HG03095 (cell line): ENCODE results near the gene ZNF530.
A peak's percentile ranks its signal among the peaks of the same experiment; 100 is the strongest.

ENCODE experiments used
- ATAC-seq: cut with Tn5 transposase; IDR thresholded peaks from one replicate; pipeline ENCODE4 v1.9.1; 2021; ENCODE audit warnings: moderate library complexity; ENCODE audit not compliant: unreplicated experiment

The ZNF530 gene

DNA sequence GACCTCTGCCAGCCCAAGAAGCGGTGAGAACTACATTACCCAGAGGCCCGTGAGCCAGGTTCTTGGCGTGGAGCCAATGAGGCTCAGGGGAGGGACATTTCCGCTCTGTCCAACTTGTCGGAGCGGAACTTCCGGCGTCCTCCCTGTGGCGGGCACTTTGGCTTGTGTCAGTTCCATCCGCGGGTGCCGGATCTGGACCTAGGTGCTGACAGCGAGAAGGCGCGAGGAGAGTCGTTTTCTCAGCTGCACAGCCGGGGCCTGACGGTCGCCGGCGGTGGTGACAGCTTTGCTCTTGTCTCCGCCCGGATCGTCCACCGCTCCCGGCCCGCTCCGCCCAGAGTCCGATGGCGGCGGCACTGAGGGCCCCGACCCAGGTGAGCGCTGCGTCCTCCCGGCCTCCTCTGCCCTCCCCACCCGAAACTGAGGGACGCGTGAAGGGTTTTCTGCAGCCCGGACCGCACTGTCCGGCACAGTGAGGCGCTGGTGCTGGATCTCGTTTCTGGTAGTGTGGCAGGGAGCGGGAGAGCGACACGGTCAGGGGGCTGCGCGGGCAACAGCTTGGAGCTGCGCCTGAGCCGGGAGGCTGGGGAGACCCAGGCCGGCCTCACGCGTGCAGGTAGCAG lies at the start of gene ZNF530:
TSS of gene ZNF530 (plus strand) at position 125 of the 623 bp plus-strand sequence. CDS start 4,461 bp downstream, outside the sequence.
- ATAC-seq: peak; percentile 88

DNA sequence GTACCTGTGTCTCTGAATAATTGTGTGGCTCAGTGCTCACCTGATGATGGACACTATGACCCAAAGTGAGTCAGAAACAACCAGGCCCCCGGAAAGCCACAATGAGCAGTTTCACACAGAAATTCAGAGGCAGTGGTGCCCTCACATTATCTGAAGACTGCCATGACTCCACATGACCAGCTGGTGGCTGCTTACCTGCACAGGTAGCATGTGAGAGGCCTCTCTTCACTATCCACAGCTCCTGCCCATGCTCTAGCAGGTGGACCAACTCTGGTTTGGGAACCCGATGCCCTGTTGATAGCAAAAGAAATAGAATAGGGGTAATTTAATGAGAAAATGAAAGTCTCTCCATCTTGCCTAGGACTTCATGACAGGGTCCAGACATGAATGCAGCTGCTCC lies 47.3 kb upstream of the ZNF530 start:
- ATAC-seq: no peak

DNA sequence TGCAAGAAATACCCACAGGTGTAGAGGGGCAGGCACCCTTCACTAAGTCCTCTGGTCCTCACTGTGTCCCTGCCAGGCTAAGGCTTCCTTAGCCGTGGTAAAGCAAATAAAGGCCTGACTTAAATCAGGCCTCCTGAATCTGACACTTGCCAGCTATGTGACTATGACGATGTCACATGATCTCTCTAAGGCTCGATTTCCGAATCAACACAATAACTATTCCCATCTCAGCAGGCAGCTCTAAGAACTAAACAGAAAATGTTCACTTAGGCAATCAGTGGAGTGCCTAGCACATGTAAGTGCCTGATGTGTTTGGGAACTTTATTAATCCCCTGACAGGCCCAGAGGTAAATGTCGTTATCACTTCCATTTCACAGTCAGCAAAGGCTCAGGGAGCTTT lies 42.0 kb upstream of the ZNF530 start:
- no peak for ATAC-seq

DNA sequence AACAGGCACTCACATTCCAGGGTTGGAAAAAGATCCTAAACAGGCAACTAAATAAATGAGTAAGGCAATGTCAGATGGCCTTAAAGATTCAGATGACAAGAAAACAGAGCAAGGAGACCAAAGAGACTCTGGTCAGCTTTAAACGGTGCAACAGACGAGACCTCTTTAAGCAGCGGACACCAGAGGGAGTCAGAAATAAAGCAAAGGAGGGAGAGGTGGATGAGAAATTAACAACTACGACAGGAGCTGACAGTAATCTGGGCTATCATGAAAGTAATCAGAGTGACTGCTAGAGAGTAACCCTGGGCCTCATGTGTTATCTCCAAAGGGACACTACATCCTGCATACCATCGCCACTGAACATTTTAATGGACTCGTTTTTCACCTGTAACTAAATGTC lies 41.2 kb upstream of the ZNF530 start:
- no peak for ATAC-seq

DNA sequence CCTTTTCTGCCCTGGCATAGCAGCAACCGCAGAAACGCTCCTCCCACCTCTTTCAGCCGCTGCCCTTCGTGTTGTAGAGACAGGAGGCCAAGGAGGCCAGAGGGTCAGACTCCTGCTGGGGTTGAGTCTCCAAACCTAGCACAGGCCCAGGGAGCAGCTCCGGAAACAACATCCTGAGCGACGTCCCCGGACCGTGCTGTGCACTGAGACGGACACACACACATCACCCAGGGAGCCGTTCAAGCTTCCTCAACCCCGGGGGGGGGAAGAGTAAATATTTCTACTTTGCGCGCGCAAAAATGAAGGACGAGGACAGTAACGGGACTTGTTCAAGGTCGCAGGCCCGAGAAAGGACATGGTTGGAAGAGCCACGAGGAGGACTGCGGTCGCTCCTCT lies 40.7 kb upstream of the ZNF530 start:
- ATAC-seq: no peak

DNA sequence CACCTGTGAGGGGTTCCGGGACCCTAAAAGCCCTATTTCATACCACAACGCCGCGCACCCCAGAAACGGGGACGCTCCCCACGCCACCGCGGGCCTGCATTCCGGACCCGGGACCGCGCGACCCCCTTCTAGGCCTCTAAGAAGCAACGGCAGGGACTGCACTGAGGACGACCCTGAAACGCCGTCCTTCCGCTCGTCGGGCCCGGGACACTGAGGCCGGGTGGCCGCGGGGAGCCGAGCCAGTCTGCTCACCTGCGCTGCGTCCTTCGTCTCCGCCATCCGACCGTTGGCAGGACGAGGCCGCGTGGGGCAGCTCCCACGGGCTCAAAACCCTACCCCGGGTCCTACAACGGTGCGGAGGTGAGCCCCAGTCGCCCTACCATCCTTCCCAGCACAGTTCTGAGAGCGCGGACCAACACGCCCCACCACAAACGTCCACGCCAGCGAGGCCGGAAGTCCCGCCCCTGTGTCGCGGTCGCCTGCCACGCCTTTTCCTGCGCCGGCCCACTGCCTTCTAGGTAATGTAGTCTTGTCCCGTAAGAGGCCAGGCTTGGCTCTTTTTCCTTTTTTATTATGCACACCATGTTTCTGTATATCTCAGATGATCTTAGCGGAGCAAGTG lies 40.2 kb upstream of the ZNF530 start, which contains the start of gene ZNF550:
TSS of gene ZNF550 (minus strand) at position 460 of the 622 bp plus-strand sequence. CDS start at position 279, 181 bp downstream.
- peak; percentile 93 for ATAC-seq

DNA sequence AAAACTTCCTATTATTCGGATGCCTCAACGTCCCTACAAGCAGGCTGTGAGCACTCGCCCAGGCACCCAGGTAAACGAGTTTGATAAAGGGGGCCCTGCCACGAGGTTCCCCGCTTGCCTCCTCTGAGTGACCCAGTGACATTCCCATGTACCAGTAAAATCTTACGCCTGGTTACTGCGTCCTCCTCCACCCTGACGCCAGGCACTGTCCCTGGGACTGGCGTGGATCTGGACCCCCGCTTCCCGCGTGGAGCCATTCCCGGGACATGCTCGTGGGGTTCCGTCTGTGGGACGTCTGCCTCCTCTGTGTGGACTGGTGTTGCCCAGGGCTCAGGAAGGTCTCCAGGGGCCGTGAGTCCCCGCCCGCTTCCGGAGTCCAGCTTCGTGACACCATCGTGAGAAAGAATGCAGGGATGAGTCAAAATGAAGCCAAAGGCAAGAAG lies 39.6 kb upstream of the ZNF530 start:
- ATAC-seq: no peak

DNA sequence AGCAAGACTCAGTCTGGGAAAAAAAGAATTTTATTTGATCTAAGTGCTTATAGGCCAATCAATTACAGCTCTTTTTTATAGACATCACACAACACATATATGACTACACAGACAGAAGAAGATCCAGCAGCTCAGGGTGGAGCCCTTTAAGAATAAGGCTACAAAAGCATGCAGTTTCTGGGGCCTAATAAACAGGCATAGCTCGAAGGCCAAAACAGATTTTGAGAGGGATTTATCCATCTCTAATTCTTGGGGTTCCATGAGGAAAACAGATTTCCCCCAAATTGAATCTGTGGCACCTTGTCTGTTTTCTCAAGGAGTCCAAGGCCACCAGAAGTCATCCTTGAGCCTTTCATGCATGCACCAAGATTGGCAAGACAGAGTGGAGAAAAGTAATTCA lies 36.1 kb upstream of the ZNF530 start:
- no peak for ATAC-seq

DNA sequence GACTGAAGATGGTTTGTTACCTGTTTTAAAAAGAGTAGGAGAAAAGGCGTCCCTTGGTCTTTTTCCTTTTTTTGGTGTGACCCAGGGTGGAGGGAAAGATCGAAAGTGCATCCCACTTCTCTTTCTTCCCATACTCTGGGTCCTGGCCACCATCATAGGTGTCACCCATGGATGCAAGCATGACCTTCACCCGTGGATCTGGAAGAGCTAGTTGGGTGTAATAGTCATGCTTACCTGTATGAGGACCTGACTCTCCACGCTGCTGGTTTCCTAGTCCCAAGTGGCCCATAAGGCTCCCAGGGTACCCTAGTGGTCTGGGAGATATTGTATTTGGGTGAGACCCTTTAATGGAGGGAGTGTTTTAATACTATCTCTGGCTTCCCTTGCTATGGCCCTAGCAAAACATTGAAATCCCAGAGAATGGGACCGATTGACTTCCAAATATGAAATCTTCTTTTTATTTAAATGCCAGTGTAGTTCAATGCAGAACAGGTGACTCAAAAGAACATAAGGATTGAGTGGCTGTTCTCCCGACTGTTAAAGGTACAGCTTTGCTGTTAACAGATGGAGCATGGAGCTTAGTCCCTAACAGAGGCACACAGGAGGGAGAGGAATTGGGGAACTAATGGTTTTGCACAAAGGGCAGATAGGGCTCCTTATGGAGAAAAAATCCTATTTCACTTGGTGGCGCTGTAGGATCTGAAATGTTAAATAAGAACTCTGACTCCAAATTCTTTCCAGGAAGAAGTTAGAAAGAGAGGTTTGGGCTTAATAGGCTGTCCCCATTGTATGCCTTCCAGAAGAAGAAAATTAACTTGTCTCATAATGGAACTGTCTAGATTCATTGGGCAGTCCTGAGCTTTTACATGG lies 33.1 kb upstream of the ZNF530 start:
- ATAC-seq: no peak

DNA sequence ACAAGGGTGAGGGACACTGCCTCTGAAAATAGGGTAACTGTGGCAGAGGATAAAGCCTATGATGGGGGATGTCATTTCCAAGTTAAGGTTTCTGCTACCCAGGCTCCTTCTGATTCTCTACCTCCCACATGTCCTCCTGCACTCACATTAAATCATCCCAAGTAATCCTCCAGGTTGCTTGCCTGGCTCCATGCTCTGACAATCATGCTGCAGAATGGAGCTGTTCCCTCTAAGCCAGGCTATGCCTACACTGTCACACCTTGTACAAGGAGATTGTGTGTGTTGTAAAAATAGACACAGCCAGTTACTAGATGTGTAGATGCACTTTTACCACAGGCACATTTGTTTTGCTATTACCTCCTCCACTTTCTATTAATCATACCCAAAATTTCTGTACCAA lies 29.0 kb upstream of the ZNF530 start:
- no peak for ATAC-seq

DNA sequence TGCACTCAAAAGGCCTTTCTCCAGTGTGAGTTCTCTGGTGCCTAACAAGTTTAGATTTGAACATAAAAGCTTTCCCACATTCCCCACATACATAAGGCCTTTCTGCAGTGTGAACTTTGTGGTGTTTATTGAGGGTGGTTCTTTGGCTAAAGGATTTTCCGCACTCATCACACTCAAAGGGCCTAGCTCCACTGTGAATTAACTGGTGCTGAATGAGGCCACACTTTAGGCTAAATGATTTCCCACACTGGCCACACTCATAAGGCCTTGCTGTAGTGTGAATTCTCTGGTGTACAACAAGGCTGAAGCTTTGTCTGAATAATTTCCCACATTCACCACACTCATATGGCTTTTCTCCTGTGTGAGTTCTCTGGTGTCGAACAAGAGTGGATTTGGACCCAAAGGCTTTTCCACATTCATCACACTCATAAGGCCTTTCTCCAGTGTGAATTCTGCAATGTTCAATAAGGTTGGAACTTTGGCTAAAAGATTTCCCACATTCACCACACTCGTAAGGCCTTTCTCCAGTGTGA lies 27.2 kb upstream of the ZNF530 start:
- no peak for ATAC-seq

DNA sequence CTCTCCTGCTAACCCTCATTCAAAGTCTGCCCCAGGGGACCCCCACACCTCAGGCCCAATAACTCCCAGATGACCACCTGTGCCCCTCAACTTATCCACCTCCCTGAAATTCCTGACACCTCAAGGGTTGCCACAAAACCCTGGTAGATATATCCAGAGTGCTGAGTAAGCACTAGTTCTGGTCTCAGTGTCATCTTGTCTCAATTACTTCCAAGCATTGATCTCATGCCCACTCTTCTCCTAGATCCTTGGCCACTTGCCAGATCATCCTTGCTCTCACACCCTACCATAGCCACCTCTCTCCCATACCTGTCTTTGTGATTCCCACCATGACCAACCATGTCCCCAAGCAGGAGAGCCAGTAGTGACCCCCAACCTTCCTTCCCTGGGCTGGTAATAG lies 23.0 kb upstream of the ZNF530 start:
- no peak for ATAC-seq

DNA sequence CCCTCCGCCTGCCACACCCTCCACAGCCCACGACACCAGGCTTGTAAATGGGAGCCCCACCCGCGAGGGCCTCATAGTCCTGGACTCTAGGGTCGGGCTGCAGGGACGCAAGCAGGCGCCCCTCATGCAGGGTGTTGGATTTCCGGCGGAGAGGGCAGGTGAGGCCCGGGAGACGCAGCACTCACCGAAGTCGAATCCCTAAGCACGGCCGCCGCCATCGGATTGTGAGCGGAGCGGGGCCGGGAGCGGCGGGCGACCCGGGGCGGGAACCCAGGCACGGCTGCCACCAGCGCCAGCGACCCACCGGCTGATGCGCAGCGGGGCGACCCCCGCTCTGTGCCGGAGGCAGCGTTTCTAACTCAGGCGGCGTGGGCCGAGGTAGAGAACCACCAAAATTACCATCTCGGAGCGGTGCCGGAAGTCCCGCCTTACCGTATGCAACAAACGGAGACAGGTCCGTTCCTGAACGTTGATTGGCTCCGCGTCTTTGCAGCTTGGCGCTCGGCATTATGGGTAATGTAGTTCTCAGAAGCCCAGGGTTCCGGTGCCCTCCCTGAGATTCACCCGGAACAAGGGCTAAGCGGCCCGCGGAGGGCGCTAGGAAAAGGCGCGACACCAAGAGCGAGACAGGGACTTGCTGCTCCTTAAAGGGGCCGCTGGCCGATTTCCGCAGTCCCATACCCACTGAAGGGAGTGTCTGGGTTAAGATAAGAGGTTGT lies 21.0 kb upstream of the ZNF530 start, which contains the start of gene ZNF416:
TSS of gene ZNF416 (minus strand) at position 425 of the 719 bp plus-strand sequence. CDS start at position 218, 207 bp downstream.
- peak; percentile 85 for ATAC-seq

DNA sequence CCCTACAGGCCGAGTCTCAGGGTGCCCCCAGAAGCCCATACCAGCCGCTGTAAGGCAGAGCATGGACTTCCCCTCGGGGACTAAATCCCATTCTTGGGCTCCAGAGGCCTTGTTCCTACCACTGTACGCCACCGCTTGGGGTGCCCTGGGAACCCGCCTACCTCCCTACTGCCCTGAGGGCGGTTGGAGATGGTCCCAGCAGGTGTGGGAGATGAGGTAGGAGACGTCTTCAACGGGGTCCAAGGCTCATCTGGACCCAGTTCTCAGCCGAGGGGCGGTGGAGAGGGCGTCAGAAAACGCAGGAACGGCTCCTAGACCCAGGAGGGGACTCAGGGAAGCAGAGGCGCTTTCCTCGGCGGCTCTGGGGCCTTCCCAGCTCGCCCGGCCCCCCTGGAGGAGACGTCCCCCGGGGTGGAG lies 16.6 kb upstream of the ZNF530 start:
- no peak for ATAC-seq

DNA sequence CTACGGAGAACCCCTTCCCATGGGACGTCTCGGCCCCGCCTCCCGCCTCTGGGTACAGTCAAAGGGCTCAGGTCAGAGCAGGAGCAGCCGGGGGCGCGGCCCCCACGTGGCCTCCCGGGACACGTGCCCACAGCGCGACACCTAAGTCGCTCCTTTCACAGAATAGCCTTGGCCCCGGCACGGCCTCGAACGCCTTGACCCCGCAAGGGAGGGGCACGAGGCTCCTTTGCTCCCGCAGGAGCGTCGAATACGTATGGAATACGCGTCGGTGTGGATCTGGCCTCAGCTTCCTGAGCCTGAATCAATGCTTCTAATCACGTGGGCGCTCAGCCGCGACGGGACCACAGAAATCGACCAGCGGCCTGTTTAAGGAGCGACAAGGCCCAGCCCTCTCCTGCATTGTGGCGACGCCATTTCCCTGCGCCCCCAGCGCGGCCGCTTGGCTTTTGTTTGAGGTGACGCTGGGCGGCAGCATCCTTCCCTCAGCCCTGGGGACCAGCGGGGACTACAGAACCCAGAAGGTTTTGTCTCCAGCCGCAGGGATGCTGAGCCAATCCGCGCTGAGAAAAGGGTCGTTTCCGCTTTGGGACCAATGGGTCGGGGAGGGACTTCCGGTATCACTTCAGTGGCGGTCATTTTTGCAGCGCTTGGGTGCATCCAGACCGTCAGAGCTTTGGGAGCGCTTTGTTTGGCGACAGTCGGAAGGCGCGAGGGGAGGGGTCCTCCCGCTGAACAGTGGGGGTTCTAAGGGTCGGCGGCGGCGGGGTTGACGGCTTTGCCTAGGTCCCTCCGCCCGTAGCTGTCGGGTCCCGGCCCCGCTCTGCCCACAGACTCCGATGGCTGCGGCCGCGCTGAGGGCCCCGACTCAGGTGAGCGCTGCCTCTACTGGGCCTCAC lies 15.9 kb upstream of the ZNF530 start, which contains the start of gene ZIK1:
TSS of gene ZIK1 (plus strand) at position 625 of the 896 bp plus-strand sequence. CDS start at position 837, 212 bp downstream.
- ATAC-seq: peak; percentile 75

DNA sequence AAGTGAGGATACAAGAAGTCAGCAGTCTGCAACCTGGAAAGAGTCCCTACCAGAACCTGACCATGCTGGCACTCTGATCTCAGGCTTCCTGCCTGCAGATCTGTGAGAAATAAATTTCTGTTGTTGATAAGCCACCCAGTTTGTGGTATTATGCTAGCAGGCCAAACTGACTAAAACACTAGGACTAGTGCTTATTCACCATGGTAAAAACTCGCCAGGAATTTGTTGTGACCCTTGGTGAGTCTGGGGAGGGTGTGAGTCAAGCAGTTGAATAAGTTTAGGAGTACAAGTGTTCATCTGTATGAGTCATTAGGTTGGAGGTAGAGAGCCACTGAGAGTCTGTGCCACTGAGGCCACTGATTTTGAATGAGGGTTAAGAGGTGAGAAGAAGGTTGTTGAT lies 12.2 kb upstream of the ZNF530 start:
- no peak for ATAC-seq

DNA sequence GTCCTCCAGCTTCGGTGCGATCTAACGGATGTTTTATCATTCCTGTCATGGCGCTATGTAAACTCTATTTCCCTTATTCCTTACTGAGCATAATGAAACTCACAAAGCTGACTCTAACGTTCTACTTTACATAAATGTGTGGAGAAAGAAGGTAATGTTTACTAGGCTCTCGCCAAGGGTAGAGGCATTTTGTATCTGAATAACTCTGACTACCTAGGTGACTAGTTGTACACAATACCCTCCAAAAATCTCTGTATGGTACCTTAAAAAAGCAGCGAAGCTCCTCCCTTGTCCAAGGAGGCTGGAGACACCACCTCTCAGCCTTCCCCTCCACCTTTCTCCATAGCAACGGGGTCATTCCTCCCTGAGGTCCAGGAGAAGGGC lies 316 bp upstream of the ZNF530 start:
- peak; percentile 24 for ATAC-seq

DNA sequence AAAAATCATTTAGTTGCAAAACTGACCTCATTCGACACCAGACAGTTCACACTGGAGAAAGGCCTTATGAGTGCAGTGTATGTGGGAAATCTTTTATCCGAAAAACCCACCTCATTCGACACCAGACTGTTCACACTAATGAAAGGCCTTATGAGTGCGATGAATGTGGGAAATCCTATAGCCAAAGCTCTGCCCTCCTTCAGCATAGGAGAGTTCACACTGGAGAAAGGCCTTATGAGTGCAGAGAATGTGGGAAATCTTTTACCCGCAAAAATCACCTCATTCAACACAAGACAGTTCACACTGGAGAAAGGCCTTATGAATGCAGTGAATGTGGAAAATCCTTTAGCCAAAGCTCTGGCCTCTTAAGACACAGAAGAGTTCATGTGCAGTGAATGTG lies 7.2 kb downstream of the ZNF530 start:
- ATAC-seq: no peak

DNA sequence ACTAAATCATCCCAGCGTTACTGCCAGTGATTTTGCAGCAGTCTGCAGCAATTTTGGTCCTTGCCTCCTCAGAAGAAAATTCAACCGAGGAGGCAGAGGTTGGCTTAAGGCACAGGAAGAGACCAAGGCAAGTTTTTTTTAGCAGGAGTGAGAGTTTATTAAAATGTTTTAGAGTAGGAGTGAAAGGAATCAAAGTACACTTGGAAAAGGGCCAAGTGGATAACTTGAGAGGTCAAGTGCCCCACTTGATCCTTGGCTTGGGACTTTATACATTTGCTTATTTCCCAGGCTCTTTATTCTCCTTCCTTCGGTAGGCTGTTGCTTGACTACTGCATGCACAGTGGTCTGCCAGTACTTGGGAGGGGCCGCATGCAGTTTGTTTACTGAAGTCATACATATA lies 11.4 kb downstream of the ZNF530 start:
- ATAC-seq: no peak
